HuH-7 (cell line): ENCODE measurements around the gene MFSD6L.

Experiments used
- DNase-seq: peaks from one replicate; pipeline ENCODE4 v3.0.0; 2011; ENCODE audit warnings: low spot score

MFSD6L gene

GRCh38 chr17:8793649-8794048 is 5.5 kb downstream of the MFSD6L start:
- no peak for DNase-seq

- DNase-seq = no peak
These were observed 6.5 kb downstream of the MFSD6L start for GRCh38 chr17:8792646-8793045.

- DNase-seq = no peak
These were observed 7.3 kb downstream of the MFSD6L start for GRCh38 chr17:8791910-8792270.

DNA sequence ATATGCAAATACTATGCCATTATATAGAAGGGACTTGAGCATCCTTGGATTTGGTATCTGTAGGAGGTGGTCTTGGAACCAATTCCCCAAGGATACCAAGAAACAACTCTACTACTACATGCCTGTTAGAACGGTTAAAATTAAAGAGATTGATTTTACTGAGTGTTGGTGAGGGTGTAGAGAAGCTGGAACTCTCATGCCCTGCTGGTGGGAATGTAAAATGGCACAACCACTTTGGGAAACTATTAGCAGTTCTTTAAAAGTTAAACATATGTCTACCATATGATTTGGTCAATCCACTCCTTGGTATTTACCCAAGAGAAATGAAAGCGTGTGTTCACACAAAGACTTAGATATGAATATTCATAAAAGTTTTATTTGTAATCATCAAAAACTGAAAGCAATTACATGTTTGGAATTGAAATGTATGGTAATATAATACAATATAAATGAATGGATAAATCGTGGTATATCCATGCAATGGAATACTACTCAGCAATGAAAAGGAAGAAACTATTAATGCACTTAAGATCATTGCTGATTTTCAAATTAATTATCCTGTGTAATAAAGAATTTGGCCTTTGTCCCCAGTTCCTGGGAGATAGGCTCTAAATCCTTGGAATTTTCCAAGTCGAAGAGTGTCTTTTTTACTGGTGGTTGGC is 7.8 kb downstream of the MFSD6L start:
- DNase-seq = no peak

- DNase-seq = no peak
These were observed 9.4 kb downstream of the MFSD6L start for GRCh38 chr17:8789743-8790142.

GRCh38 chr17:8788998-8789397 is 10.2 kb downstream of the MFSD6L start:
- peak; percentile 60 for DNase-seq

GRCh38 chr17:8785547-8786413 is 13.4 kb downstream of the MFSD6L start:
- peak; percentile 58 for DNase-seq

GRCh38 chr17:8782176-8782575 is 17.0 kb downstream of the MFSD6L start:
- no peak for DNase-seq

- no peak for DNase-seq
These were observed 17.4 kb downstream of the MFSD6L start for GRCh38 chr17:8781776-8782175.

- no peak for DNase-seq
These were observed 22.3 kb downstream of the MFSD6L start for GRCh38 chr17:8776881-8777280.

- no peak for DNase-seq
These were observed 22.9 kb downstream of the MFSD6L start for GRCh38 chr17:8776248-8776647.

GRCh38 chr17:8766731-8767130 is 32.4 kb downstream of the MFSD6L start:
- DNase-seq = no peak

DNA sequence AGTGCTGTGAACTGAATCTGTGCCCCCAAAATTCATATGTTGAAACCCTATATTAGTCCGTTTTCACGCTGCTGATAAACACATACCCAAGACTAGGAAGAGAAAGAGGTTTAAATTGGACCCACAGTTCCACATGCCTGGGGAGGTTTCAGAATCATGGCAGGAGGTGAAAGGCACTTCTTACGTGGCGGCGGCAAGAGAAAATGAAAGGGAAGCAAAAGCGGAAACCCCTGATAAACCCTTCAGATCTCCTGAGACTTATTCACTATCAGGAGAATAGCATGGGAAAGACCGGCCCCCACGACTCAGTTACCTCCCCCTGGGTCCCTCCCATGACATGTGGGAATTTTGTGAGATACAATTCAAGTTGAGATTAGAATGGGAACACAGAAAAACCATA is 37.2 kb downstream of the MFSD6L start:
- no peak for DNase-seq

DNA sequence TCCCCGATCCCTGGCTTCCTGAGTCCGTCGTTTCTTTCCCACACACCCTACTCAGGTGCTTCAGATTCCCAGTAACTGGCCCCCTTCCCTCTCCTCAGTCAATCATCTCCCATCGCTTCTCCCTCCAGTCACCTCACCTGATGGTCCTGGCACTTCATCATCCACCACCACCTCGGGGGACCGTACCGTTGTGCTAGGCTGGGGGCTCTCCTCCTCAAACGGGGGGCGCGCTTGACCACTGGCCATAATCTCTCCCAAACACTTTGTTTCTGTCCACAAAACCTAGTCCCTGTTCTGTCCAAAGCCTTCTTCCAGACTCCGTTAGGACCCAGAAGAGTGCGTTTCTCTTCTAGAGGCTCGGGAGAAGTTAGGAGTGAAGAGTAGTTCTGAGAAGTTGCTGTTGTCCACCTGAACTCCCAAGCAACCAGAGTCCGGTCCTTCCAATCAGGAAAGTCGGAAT is 41.0 kb downstream of the MFSD6L start, which contains the start of gene SPDYE4:
Gene SPDYE4 (minus strand): TSS at position 410 of the 460 bp plus-strand sequence. CDS start 164 bp downstream, at position 246.
- no peak for DNase-seq

- DNase-seq = no peak
These were observed 42.0 kb downstream of the MFSD6L start for GRCh38 chr17:8757189-8757588.

- no peak for DNase-seq
These were observed 43.4 kb downstream of the MFSD6L start for GRCh38 chr17:8755590-8756255.

GRCh38 chr17:8754890-8755289 is 44.3 kb downstream of the MFSD6L start:
- DNase-seq = no peak

DNA sequence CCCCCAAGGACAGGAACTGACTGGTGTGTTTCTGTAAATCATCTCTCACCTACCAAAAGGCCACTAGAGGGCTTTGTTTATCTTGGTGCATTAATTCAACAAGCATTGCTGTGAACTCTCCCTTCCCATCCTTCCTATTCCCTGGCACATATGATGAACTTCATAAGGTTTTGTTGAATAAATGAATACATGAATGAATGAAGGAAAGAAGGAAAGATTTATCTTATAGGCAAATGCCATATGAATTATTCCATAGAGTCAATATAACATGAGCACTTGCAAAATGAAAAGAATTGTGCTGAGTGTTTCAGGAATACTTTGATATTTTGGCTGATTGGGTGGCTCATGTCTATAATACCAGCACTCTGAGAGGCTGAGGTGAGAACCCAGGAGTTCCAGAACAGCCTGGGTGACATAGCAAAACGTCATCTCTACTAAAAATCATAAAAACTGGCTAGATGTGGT is 45.2 kb downstream of the MFSD6L start:
- no peak for DNase-seq

- DNase-seq = no peak
These were observed 45.8 kb downstream of the MFSD6L start for GRCh38 chr17:8753136-8753975.

DNA sequence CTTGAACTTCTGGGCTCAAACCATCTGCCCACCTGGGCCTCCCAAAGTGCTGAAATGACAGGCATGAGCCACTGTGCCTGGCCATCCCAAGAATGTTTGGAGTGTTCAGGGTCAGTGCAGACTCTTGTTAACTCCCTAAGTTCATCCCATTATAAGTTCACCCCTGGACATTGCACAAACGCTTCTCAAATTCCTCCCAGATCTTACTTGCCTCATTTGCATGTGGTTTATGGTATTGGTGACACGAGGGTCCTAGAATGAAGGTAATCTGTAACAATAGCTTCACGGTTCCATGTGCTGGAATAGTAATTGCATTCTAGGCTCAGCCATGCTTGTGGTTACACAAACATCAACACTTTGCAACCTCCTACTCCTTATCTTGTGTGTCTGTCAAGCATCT is 49.5 kb downstream of the MFSD6L start:
- DNase-seq = no peak

- DNase-seq = no peak
These were observed 51.4 kb downstream of the MFSD6L start for GRCh38 chr17:8747742-8748141.
